ENCODE data around the gene FAM163A.

Gene FAM163A

GRCh38 chr1:179742717-179743678, at the start of gene FAM163A:
TSS of gene FAM163A (plus strand) at chr1:179743291. CDS start at chr1:179813098, 69,807 bp downstream.
- DNase-seq: peak; percentile 86

- DNase-seq: peak; percentile 64
Measured at GRCh38 chr1:179694530-179694929, 48.6 kb upstream of the FAM163A start.

- peak; percentile 47 for DNase-seq
Measured at GRCh38 chr1:179702946-179703539, 40.0 kb upstream of the FAM163A start.

- DNase-seq: peak; percentile 81
Measured at GRCh38 chr1:179706339-179706941, 36.7 kb upstream of the FAM163A start.

- no peak for DNase-seq
Measured at GRCh38 chr1:179707406-179707805, 35.7 kb upstream of the FAM163A start.

GRCh38 chr1:179708434-179709195, 34.5 kb upstream of the FAM163A start:
- no peak for DNase-seq

GRCh38 chr1:179709841-179710329, 33.2 kb upstream of the FAM163A start:
- peak; percentile 62 for DNase-seq

GRCh38 chr1:179714159-179714558, 28.9 kb upstream of the FAM163A start:
- peak; percentile 36 for DNase-seq

- DNase-seq: no peak
Measured at GRCh38 chr1:179714623-179715022, 28.5 kb upstream of the FAM163A start.

GRCh38 chr1:179719272-179719671, 23.8 kb upstream of the FAM163A start:
- DNase-seq: no peak

GRCh38 chr1:179728271-179728670, 14.8 kb upstream of the FAM163A start:
- DNase-seq: no peak

GRCh38 chr1:179729881-179730280, 13.2 kb upstream of the FAM163A start:
- DNase-seq: no peak

- peak; percentile 90 for DNase-seq
Measured at GRCh38 chr1:179731643-179732042, 11.4 kb upstream of the FAM163A start.

- peak; percentile 54 for DNase-seq
Measured at GRCh38 chr1:179742291-179742690, 800 bp upstream of the FAM163A start.

GRCh38 chr1:179743679-179744400, 749 bp downstream of the FAM163A start:
- peak; percentile 67 for DNase-seq

GRCh38 chr1:179744401-179745130, 1.5 kb downstream of the FAM163A start:
- no peak for DNase-seq

- DNase-seq: no peak
Measured at GRCh38 chr1:179745131-179745611, 2.1 kb downstream of the FAM163A start.

- no peak for DNase-seq
Measured at GRCh38 chr1:179745743-179746142, 2.7 kb downstream of the FAM163A start.

GRCh38 chr1:179747611-179748010, 4.5 kb downstream of the FAM163A start:
- no peak for DNase-seq

GRCh38 chr1:179748772-179749171, 5.7 kb downstream of the FAM163A start:
- no peak for DNase-seq

- no peak for DNase-seq
Measured at GRCh38 chr1:179750630-179751029, 7.5 kb downstream of the FAM163A start.
